HG03460 (cell line): ENCODE measurements around the gene PRRT3.

Experiments
- ATAC-seq: cut with Tn5 transposase; IDR thresholded peaks from one replicate; pipeline ENCODE4 v1.9.1; 2021; ENCODE audit not compliant: unreplicated experiment

PRRT3 gene

DNA sequence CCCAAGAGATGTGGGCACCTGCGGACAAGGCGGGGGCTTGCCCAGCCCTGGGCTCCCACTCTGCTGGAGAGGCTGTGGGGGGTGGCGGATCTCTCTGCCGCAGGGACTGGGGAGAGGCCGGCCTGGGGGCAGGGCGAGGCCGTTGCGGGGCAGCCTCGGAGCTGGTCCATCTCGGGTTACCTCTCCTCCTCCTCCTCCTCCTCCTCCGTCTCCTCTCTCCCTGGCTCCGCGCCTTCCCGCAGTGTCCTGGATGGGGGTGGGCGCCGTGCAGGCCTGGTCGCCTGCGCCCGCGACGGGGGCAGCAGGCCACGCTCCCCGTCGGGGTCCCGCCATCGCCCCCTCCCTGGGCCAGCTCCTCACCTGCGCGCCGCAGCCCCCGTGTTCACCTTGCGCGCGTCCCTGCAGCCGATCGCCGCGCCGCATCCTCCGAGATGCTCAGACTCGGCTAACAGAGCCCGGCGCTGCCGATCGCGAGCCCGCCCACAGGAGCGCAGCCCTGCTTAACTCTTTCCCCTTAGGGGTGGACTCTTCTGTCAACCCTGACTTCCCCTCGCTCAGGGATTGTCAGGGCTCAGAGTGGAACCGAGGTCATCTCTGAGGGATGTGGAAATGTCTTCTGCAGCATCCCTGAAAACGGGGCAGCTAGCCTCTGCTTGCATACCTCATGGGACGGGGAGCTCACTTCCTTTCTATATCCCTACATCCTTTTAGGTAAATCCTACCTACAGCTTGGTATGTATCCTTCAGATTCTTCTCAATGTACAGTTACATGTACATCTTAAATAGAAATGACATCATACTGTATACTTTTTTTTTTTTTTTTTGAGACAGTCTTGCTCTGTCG is at the start of gene PRRT3:
PRRT3 (minus strand) TSS at position 447 of the 844 bp plus-strand sequence. CDS start 2,293 bp downstream, outside the sequence.
- ATAC-seq, result peak; percentile 73

- no peak for ATAC-seq
These were observed 48.5 kb upstream of the PRRT3 start for GRCh38 chr3:10000686-10001085.

DNA sequence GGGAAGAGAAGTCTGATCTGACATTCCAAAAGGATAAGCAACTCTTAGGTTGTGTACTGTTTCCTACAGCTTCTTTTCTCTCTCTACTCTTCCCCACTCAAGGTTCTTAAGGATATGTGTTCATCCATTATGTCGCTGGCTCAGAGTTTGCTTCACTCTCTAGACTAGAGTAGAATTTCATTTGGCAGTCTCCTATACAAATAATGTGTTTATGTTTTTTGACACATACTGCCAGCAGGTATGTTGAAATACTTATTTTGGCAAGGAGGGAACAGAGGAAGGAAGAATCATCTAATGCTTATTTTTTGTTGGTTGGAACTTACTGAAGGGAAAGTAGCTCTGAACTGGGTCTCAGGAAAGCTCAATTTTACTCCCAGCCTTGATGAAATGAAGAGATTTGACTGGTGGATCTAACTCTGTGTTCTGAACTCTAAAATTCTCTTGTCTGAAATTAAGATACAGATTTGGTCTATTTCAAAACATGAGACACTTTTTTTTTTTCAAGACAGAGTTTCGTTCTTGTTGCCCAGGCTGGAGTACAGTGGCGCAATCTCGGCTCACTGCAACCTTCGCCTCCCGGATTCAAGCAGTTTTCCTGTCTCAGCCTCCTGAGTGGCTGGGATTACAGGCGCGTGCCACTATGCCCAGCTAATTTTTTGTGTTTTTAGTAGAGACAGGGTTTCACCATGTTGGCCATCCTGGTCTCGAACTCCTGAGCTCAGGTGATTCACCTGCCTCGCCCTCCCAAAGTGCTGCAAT is 42.1 kb upstream of the PRRT3 start:
- ATAC-seq, result no peak

DNA sequence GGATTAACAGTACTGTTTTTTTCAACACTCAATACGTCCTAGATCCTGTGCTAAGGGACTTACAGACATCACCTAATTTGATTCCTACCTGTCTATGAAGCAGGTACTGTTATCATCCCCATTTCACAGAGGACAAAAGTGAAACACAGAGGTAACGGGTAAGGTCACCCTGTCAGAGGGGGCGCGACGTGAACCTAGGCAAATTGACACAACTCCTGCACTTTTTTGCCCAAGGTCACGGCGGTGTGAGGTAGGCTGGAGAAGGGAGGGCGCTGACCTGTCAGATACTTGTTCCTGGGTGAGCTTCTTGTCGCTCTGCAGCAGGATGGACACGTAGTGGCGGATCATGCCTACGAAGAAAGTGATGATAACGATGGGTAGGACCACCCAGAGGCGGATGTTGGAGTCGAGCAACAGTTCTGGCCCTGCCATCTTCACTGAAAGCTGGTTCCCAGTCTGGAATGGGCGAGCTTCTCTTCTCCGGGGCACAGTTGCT is 34.1 kb upstream of the PRRT3 start:
- peak; percentile 29 for ATAC-seq

- ATAC-seq, result no peak
These were observed 28.0 kb upstream of the PRRT3 start for GRCh38 chr3:9980251-9980650.

- ATAC-seq, result no peak
These were observed 26.6 kb upstream of the PRRT3 start for GRCh38 chr3:9978710-9979305.

GRCh38 chr3:9976721-9977709 is 24.8 kb upstream of the PRRT3 start:
- ATAC-seq, result no peak

GRCh38 chr3:9970020-9970652 is 17.9 kb upstream of the PRRT3 start:
- ATAC-seq, result no peak

DNA sequence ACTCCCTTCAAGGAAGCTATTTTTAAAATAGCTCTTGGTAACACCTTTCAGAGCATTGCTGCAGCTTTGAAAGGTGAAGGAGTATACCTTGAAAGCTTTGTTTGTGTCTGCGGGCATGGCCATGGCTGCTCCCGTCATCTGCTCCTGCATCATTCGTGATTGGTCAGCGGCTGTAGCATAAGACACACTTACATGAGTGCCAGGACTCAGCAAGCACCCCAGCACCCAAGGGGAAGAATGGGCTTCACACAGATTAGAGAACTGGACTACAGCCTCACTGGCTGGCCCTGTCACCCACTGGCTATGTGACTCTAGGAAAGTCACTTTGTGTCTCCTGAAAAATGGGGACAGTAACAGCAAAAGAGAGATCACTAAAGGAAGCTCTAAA is 17.4 kb upstream of the PRRT3 start:
- no peak for ATAC-seq

DNA sequence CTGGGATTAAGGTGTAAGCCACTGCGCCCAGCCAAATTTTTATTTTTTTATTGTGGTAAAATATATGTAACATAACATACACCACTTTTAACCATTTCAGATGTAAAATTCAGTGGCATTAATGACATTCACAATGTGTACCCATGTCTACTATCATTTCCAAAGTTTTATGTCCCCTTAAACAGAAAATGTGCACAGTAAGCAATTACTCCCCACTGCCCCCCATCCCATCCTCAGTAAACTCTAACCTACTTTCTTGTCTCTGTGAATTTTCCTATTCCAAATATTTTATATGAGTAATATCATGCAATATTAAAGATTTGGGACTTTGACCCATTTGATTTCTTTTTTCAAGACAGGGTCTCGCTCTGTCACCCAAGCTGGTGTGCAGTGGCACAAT is 14.6 kb upstream of the PRRT3 start:
- ATAC-seq, result no peak

GRCh38 chr3:9965200-9965875 is 13.1 kb upstream of the PRRT3 start:
- no peak for ATAC-seq

DNA sequence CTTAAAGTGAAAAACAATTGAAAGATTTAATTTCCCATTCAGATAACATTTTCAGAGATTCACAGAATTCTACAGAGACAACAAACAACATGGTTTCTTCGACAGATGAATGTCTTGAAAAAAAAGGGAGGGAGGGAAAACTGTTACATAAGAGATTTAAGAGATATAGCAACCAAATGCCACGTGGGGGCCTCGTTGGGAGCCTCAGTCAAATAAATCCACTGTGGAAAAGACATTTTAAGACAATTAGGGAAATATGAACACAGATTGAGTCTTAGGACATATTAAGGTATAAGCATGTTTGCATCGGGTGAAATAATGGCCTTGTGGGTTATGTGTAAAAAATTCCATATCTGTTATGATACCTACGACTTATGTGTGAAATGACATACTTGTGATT is 5.0 kb upstream of the PRRT3 start:
- ATAC-seq, result no peak

DNA sequence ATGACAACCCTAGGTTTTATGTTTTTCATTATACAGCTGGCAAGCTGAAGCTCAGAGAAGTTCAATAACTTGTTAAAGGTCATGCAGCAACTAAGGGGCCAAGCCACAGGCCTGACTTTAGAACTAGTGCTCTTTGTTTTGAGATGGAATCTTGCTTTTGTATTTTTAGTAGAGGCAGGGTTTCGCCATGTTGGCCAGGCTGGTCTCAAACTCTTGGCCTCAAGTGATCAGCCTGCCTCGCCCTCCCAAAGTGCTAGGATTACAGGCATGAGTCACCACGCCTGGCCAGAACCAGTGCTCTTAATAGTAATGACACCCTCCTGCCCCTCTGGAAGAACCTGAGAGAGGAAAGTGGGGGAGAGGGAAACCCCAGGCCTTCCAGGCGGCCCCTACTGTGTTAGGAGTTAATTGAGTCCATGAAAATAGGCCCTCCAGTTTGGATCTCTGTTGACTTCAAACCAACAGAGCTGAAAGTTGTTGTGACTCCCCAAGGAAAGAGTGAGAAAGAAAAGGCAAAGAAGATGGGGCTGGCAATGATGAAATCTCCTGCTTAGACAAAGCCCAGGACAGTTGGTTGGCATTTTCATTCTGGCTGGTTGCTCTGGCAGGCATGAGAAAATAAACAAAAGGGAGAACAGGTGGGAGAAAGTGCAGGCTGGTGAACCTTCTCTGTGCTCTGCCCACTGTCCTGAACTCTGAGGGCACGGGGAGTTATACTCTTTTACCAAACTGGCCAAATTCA is 3.6 kb upstream of the PRRT3 start:
- ATAC-seq, result no peak

GRCh38 chr3:9955067-9955502 is 2.9 kb upstream of the PRRT3 start:
- no peak for ATAC-seq

DNA sequence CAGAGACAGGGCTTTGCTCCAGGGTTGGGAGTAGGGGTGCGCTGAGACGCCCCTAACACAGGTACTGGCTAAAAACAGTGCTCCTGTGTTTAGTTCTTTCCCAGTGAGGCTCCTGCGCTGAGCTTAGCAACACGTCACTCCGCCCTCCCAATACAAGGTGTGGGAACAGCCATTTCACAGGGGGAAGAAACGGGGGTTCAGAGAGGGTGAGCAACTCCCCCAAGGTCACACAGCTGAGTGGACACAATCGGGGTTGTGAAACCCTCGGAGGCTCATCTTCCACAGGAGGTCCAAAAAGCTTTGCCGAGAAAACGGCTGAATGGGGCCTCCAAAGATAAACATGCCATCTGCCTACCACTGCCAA is 628 bp downstream of the PRRT3 start:
- ATAC-seq, result peak; percentile 22

DNA sequence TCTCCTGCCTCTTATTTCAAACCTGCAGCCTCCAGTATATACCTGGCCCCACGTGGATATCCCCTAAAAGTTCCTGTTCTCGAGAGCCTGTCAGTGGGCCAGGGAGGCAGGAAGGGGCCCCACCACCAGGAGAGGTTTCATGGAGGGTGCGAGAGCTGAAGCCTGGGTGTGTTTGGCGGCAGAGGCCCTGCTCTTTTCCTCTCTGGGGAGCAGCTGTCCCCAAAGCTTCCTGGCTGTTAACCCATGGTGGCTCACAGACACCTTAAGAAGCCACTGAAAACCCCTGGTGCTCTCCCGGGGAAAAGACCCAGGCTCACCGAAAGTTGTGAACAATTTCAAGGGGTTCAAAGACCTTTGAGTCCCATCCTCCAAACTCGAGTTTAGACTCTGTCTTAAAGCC is 1.1 kb downstream of the PRRT3 start:
- ATAC-seq, result peak; percentile 41

DNA sequence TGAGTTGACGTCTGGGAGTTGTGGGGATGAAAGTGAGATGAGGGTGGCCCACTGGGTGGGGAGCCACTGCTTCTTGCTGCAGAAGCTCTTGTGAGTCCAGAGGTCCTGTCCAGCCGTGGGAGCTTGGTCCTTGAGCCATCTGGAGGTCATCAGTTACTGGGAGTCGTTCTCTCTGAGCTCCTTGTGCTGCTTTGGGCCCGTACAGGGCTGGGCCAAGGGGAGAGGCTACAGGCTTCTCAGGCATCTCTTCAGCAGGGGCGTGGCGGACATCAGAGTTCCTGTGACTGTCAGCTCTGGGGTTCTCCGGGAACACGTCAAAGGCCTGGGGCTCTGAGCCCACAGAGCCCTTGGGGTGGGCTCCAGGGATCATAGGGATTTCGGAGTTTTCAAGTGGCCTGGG is 2.6 kb downstream of the PRRT3 start:
- ATAC-seq, result no peak

GRCh38 chr3:9949115-9949514 is 3.1 kb downstream of the PRRT3 start:
- ATAC-seq, result no peak

- ATAC-seq, result no peak
These were observed 3.6 kb downstream of the PRRT3 start for GRCh38 chr3:9948586-9948985.
